Neural cell (in vitro differentiated cells): ENCODE data around the gene PAX3. TPM values are rescaled to one million over a fixed set of nuclear protein-coding genes. Genes with fewer than 3 reads are reported as not detected.

Source experiments
- H2AFZ ChIP-seq: fragments of 200-600, 300-800 bp; sonication (generic), shearing (Covaris generic); 2 replicates; pipeline ENCODE4 v1.6.0; 2014; ENCODE audit warnings: low read depth, mild to moderate bottlenecking, antibody characterized with exemption, low read length, moderate library complexity
- H3F3A ChIP-seq: fragments of 200-600 bp; shearing (Covaris generic); 2 replicates; pipeline ENCODE4 v1.6.1; 2016; ENCODE audit warnings: mild to moderate bottlenecking, moderate library complexity, mixed read lengths, antibody characterized with exemption, low read length; ENCODE audit not compliant: insufficient read depth, poor library complexity, severe bottlenecking
- H3K27ac ChIP-seq: fragments of 200-600, 300-800 bp; sonication (generic), shearing (Covaris generic); 2 replicates; pipeline ENCODE4 v1.5.1; 2014; ENCODE audit warnings: mild to moderate bottlenecking, low read length, moderate library complexity
- H3K27me3 ChIP-seq: fragments of 300-800, 200-600 bp; sonication (generic), shearing (Covaris generic); 2 replicates; pipeline ENCODE4 v1.6.0; 2014; ENCODE audit warnings: mild to moderate bottlenecking, low read depth, low read length, moderate library complexity; ENCODE audit not compliant: insufficient read depth
- H3K36me3 ChIP-seq: fragments of 300-800, 200-600 bp; sonication (generic), shearing (Covaris generic); 2 replicates; pipeline ENCODE4 v1.5.1; 2014; ENCODE audit warnings: mild to moderate bottlenecking, antibody characterized with exemption, low read length, moderate library complexity; ENCODE audit not compliant: insufficient read depth
- H3K4me2 ChIP-seq: fragments of 300-800, 200-600 bp; sonication (generic), shearing (Covaris generic); 2 replicates; pipeline ENCODE4 v1.6.0; 2014; ENCODE audit warnings: mild to moderate bottlenecking, low read length
- H3K4me3 ChIP-seq: fragments of 300-800, 200-600 bp; sonication (generic), shearing (Covaris generic); 2 replicates; pipeline ENCODE4 v1.5.1; 2014; ENCODE audit warnings: mild to moderate bottlenecking, low read length, moderate library complexity
- H3K79me2 ChIP-seq: fragments of 200-600 bp; shearing (Covaris generic); replicated peaks from 2 replicates; pipeline ENCODE4 v1.6.0; 2014; ENCODE audit warnings: mild to moderate bottlenecking, low read length, moderate library complexity; ENCODE audit not compliant: insufficient read depth
- H3K9ac ChIP-seq: fragments of 300-800, 200-600 bp; sonication (generic), shearing (Covaris generic); 2 replicates; pipeline ENCODE4 v1.6.1; 2016; ENCODE audit warnings: mild to moderate bottlenecking, low read length, mixed read lengths
- H3K9me2 ChIP-seq: fragments of 200-600 bp; shearing (Covaris generic); 2 replicates; pipeline ENCODE4 v1.6.1; 2016; ENCODE audit warnings: mild to moderate bottlenecking, low read length, mixed read lengths; ENCODE audit not compliant: insufficient read depth
- H3K9me3 ChIP-seq: fragments of 200-600, 300-800 bp; sonication (generic), shearing (Covaris generic); 2 replicates; pipeline ENCODE4 v1.6.1; 2016; ENCODE audit warnings: mild to moderate bottlenecking, mixed run types, low read length, moderate library complexity, mixed read lengths
- H4K20me1 ChIP-seq: fragments of 200-600 bp; shearing (Covaris generic); 2 replicates; pipeline ENCODE4 v1.6.1; 2016; ENCODE audit warnings: mild to moderate bottlenecking, mixed run types; ENCODE audit not compliant: insufficient read depth
- EP300 ChIP-seq: fragments of 450-650 bp; conservative IDR thresholded peaks from 2 replicates; pipeline ENCODE4 v1.6.1; 2014; ENCODE audit warnings: antibody characterized with exemption, mild to moderate bottlenecking, moderate library complexity; ENCODE audit not compliant: poor library complexity, severe bottlenecking
- EZH2 ChIP-seq: fragments of 200-600, 300-800 bp; shearing (Covaris generic), sonication (generic); IDR thresholded peaks from 2 replicates; pipeline ENCODE4 v1.6.1; 2014; ENCODE audit warnings: antibody characterized with exemption, low read length, borderline replicate concordance, mild to moderate bottlenecking; ENCODE audit not compliant: insufficient read depth, poor library complexity, severe bottlenecking
- MXI1 ChIP-seq: fragments of 450-650 bp; conservative IDR thresholded peaks from 2 replicates; pipeline ENCODE4 v1.6.1; 2014; ENCODE audit warnings: antibody characterized with exemption, mild to moderate bottlenecking; ENCODE audit not compliant: poor library complexity, severe bottlenecking
- POLR2AphosphoS5 ChIP-seq: IDR thresholded peaks from 2 replicates; pipeline ENCODE4 v1.6.1; 2012
- RAD21 ChIP-seq: fragments of 450-650 bp; conservative IDR thresholded peaks from 2 replicates; pipeline ENCODE4 v1.6.1; 2014; ENCODE audit warnings: antibody characterized with exemption, mild to moderate bottlenecking, moderate library complexity
- SMC3 ChIP-seq: fragments of 450-650 bp; conservative IDR thresholded peaks from 2 replicates; pipeline ENCODE4 v1.6.1; 2014; ENCODE audit warnings: antibody characterized with exemption, mild to moderate bottlenecking, moderate library complexity; ENCODE audit not compliant: poor library complexity
- TAF1 ChIP-seq: IDR thresholded peaks from 2 replicates; pipeline ENCODE4 v1.6.1; 2012; ENCODE audit warnings: low read depth
- polyA plus RNA-seq: library from polyadenylated mRNA; depleted of rRNA; stranded (reverse); fragments of >200 nt; gene quantifications from 2 replicates; pipeline ENCODE4 v1.2.3, GENCODE V29; 2014
- TF ChIP-seq, protein P1 (sequence below): IDR thresholded peaks from 2 replicates; pipeline ENCODE4 v1.6.1; 2012; ENCODE audit warnings: borderline replicate concordance
- TF ChIP-seq, protein P2 (sequence below): fragments of 450-650 bp; IDR thresholded peaks from 2 replicates; pipeline ENCODE4 v1.5.1; 2014; ENCODE audit warnings: antibody characterized with exemption, mild to moderate bottlenecking, moderate library complexity; ENCODE audit not compliant: poor library complexity, severe bottlenecking

PAX3 gene
- polyA plus RNA-seq, 1 donor from 2014 or later: not detected

DNA sequence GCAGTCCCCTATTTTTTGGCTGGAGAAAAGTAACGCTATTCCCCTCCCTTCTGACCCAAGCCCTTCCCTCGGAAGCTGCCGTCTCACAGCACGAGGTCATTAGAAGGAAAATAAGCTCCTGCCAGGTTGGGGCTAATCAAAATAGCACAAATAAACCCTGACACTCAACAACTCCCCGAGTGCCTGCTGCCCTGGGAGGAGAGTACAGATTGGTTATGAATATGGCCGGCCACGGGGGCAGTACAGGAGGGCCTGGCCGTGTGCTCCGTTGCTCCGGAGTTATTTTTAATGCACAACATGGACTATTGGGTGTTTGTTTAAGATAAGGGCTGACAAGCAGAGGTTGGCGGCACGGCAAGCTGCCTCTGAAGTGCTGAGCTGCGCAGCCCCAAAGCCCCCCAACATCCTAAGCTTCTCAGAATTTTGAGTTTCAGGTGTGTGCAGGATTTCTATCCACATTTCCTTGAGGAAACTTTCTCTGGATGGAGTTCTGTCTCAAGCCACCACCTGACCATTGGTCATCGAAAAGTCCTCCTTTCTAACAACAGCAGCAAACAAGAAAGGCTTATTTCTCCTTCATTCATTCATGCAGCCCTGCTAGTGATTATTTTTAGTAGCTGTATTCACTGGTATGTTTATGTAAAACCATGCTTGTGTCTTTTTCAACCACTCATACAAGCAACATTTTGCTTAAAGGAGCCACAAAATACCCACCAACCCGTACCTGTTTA is 58.7 kb downstream of the PAX3 start:
- H4K20me1 ChIP-seq: no peaks in the 10 kb centered on the region
- no peak overlapping the region for H3K9ac ChIP-seq
- H3K9me3 ChIP-seq: no peaks in the 10 kb centered on the region
- no peaks in the 10 kb centered on the region for H3K9me2 ChIP-seq
- peaks cover 99% of the 10 kb centered on the region for H3K27me3 ChIP-seq
- no peak overlapping the region for H3K4me2 ChIP-seq
- H3K79me2 ChIP-seq: no peaks in the 10 kb centered on the region
- H3K36me3 ChIP-seq: no peaks in the 10 kb centered on the region
- TF ChIP-seq POLR2AphosphoS5 (no peak), RAD21 (no peak), MXI1 (no peak), TAF1 (no peak), SMC3 (no peak), EZH2 (no peak), EP300 (no peak)
- TF ChIP-seq, protein P1, sequence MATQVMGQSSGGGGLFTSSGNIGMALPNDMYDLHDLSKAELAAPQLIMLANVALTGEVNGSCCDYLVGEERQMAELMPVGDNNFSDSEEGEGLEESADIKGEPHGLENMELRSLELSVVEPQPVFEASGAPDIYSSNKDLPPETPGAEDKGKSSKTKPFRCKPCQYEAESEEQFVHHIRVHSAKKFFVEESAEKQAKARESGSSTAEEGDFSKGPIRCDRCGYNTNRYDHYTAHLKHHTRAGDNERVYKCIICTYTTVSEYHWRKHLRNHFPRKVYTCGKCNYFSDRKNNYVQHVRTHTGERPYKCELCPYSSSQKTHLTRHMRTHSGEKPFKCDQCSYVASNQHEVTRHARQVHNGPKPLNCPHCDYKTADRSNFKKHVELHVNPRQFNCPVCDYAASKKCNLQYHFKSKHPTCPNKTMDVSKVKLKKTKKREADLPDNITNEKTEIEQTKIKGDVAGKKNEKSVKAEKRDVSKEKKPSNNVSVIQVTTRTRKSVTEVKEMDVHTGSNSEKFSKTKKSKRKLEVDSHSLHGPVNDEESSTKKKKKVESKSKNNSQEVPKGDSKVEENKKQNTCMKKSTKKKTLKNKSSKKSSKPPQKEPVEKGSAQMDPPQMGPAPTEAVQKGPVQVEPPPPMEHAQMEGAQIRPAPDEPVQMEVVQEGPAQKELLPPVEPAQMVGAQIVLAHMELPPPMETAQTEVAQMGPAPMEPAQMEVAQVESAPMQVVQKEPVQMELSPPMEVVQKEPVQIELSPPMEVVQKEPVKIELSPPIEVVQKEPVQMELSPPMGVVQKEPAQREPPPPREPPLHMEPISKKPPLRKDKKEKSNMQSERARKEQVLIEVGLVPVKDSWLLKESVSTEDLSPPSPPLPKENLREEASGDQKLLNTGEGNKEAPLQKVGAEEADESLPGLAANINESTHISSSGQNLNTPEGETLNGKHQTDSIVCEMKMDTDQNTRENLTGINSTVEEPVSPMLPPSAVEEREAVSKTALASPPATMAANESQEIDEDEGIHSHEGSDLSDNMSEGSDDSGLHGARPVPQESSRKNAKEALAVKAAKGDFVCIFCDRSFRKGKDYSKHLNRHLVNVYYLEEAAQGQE: no peak
- TF ChIP-seq, protein P2, sequence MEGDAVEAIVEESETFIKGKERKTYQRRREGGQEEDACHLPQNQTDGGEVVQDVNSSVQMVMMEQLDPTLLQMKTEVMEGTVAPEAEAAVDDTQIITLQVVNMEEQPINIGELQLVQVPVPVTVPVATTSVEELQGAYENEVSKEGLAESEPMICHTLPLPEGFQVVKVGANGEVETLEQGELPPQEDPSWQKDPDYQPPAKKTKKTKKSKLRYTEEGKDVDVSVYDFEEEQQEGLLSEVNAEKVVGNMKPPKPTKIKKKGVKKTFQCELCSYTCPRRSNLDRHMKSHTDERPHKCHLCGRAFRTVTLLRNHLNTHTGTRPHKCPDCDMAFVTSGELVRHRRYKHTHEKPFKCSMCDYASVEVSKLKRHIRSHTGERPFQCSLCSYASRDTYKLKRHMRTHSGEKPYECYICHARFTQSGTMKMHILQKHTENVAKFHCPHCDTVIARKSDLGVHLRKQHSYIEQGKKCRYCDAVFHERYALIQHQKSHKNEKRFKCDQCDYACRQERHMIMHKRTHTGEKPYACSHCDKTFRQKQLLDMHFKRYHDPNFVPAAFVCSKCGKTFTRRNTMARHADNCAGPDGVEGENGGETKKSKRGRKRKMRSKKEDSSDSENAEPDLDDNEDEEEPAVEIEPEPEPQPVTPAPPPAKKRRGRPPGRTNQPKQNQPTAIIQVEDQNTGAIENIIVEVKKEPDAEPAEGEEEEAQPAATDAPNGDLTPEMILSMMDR: no peak
- no peak overlapping the region for H3K27ac ChIP-seq
- H3F3A ChIP-seq: no peaks in the 10 kb centered on the region
- no peak overlapping the region for H2AFZ ChIP-seq
- H3K4me3 ChIP-seq: no peak overlapping the region

GRCh38 chr2:222239091-222239490 is 59.7 kb downstream of the PAX3 start:
- Histone ChIP-seq H3K4me3 (no peak overlapping the region), H3K27me3 (peaks cover 88% of the 10 kb centered on the region), H3K9me3 (no peaks in the 10 kb centered on the region), H3K9ac (no peak overlapping the region), H3K79me2 (no peaks in the 10 kb centered on the region), H3K27ac (no peak overlapping the region), H3K9me2 (no peaks in the 10 kb centered on the region), H3K4me2 (no peak overlapping the region), H2AFZ (no peak overlapping the region), H4K20me1 (no peaks in the 10 kb centered on the region), H3K36me3 (no peaks in the 10 kb centered on the region), H3F3A (no peaks in the 10 kb centered on the region)
- TF ChIP-seq EP300 (no peak), POLR2AphosphoS5 (no peak), SMC3 (no peak), TAF1 (no peak), MXI1 (no peak), EZH2 (no peak), RAD21 (no peak)
- TF ChIP-seq, protein P1: no peak
- TF ChIP-seq, protein P2: no peak
